Endothelial cell of umbilical vein (primary cell): ENCODE measurements around the gene B3GAT1. TPM values are rescaled to one million over a fixed set of nuclear protein-coding genes. Genes with fewer than 3 reads are reported as not detected.

Experiments
- BruUV-seq: library from RNA; stranded (reverse); fragments of 400-500 nt; replicated peaks from 2 replicates; lab custom pipeline; 2021; lab: Mats Ljungman, UMichigan
- CTCF ChIA-PET: fragments of 300-600, 350-600 bp; sonication (Branson Sonifier 250); formaldehyde crosslinking; loops from one replicate; lab custom pipeline; 2021; ENCODE audit warnings: antibody characterized with exemption, inconsistent platforms; lab: Charles Lee
- POLR2A ChIA-PET: fragments of 300-600, 350-600 bp; sonication (Branson Sonifier 250); formaldehyde crosslinking; loops from one replicate; lab custom pipeline; 2021; ENCODE audit warnings: antibody characterized with exemption, inconsistent platforms; lab: Charles Lee
- DNase-seq: peaks from one replicate; pipeline ENCODE4 v3.0.0-alpha.2; 2011; ENCODE audit warnings: low read depth, low spot score
- FAIRE-seq: peaks from 2 replicates; lab custom pipeline; 2011; peaks lifted over from hg19 to GRCh38; lab: Jason Lieb, UNC
- H2AFZ ChIP-seq: 2 replicates; pipeline ENCODE4 v1.6.0; 2012; ENCODE audit warnings: low read depth, low read length, control low read depth, inconsistent platforms
- H3K27ac ChIP-seq: 2 replicates; pipeline ENCODE4 v1.5.1; 2011; ENCODE audit warnings: low read depth, mild to moderate bottlenecking, control low read depth, low read length, moderate library complexity; ENCODE audit not compliant: insufficient read depth
- H3K27me3 ChIP-seq, 2 experiments: 2 replicates each; pipeline versions ENCODE4 v1.6.0 to v1.6.1; 2011; ENCODE audit warnings: low read length in 2 of 2, mixed read lengths in 1 of 2; ENCODE audit not compliant: control insufficient read depth in 2 of 2, insufficient read depth in 2 of 2
- H3K36me3 ChIP-seq, 2 experiments: 2 replicates in 1 of 2; 3 replicates in 1 of 2; pipeline ENCODE4 v1.5.1; 2011; ENCODE audit warnings: low read length in 2 of 2, mild to moderate bottlenecking in 1 of 2, moderate library complexity in 1 of 2; ENCODE audit not compliant: control insufficient read depth in 2 of 2, insufficient read depth in 2 of 2; ENCODE audit errors: extremely low read depth in 1 of 2
- H3K4me1 ChIP-seq: 3 replicates; pipeline ENCODE4 v1.5.1; 2011; ENCODE audit warnings: mild to moderate bottlenecking, low read length; ENCODE audit not compliant: control insufficient read depth, insufficient read depth; ENCODE audit errors: extremely low read depth
- H3K4me2 ChIP-seq: 2 replicates; pipeline ENCODE4 v1.6.1; 2011; ENCODE audit warnings: low read length, control low read depth, mixed read lengths; ENCODE audit not compliant: insufficient read depth
- H3K4me3 ChIP-seq, 3 experiments: fragments of 200-600 bp in 1 of 3; sonication (generic), shearing (Covaris generic) in 1 of 3; replicated peaks in 1 of 3; 2 replicates each; pipeline ENCODE4 v1.5.1; 2011 to 2016; ENCODE audit warnings: control low read depth in 3 of 3, low read length in 3 of 3, mild to moderate bottlenecking in 2 of 3, inconsistent platforms in 1 of 3, low read depth in 1 of 3, moderate library complexity in 1 of 3; ENCODE audit not compliant: insufficient read depth in 1 of 3
- H3K79me2 ChIP-seq: 2 replicates; pipeline ENCODE4 v1.6.0; 2012; ENCODE audit warnings: low read length, inconsistent platforms; ENCODE audit not compliant: control insufficient read depth, insufficient read depth
- H3K9ac ChIP-seq: replicated peaks from 2 replicates; pipeline ENCODE3; 2011; ENCODE audit warnings: low read length, control low read depth; ENCODE audit not compliant: insufficient read depth; ENCODE audit errors: extremely low read depth
- H3K9me1 ChIP-seq: replicated peaks from 3 replicates; pipeline ENCODE4 v1.6.0; 2011; ENCODE audit warnings: mild to moderate bottlenecking, low read length; ENCODE audit not compliant: control insufficient read depth, insufficient read depth; ENCODE audit errors: extremely low read depth
- H3K9me3 ChIP-seq: replicated peaks from 2 replicates; pipeline ENCODE4 v1.5.1; 2012; ENCODE audit warnings: low read length, inconsistent platforms; ENCODE audit not compliant: control insufficient read depth, insufficient read depth
- H4K20me1 ChIP-seq: replicated peaks from 2 replicates; pipeline ENCODE3; 2011; ENCODE audit warnings: mild to moderate bottlenecking, low read length; ENCODE audit not compliant: control insufficient read depth, insufficient read depth; ENCODE audit errors: extremely low read depth
- EZH2 ChIP-seq: IDR thresholded peaks from 2 replicates; pipeline ENCODE4 v1.6.1; 2012; ENCODE audit warnings: borderline replicate concordance, low read depth, mild to moderate bottlenecking, moderate library complexity, low read length, inconsistent platforms; ENCODE audit not compliant: severe bottlenecking
- FOS ChIP-seq: IDR thresholded peaks from 2 replicates; pipeline ENCODE4 v1.6.1; 2011; ENCODE audit warnings: mild to moderate bottlenecking, low read length, moderate library complexity, borderline replicate concordance; ENCODE audit not compliant: insufficient read depth
- GATA2 ChIP-seq: IDR thresholded peaks from 2 replicates; pipeline ENCODE4 v1.7.0; 2011; ENCODE audit warnings: low read depth, mild to moderate bottlenecking, moderate library complexity, mixed read lengths, low read length; ENCODE audit not compliant: insufficient read length, insufficient read depth
- JUN ChIP-seq: IDR thresholded peaks from 2 replicates; pipeline ENCODE4 v1.6.1; 2011; ENCODE audit warnings: borderline replicate concordance, low read depth; ENCODE audit not compliant: insufficient read length, insufficient read depth
- MYC ChIP-seq: IDR thresholded peaks from one replicate; pipeline ENCODE4 v1.6.1; 2011; ENCODE audit warnings: mild to moderate bottlenecking, low read depth, low read length
- POLR2A ChIP-seq: IDR thresholded peaks from 2 replicates; pipeline ENCODE4 v1.6.1; 2012; ENCODE audit warnings: low read depth, mild to moderate bottlenecking, control low read depth, low read length
- POLR2AphosphoS5 ChIP-seq: IDR thresholded peaks from 2 replicates; pipeline ENCODE4 v1.6.1; 2012; ENCODE audit warnings: low read depth, mild to moderate bottlenecking, control low read depth, low read length, moderate library complexity; ENCODE audit not compliant: insufficient read depth
- dilution Hi-C: fragments of 300-500 bp; cut with MboI; formaldehyde crosslinking; loops from one replicate; pipeline ENCODE4 v1.15.0; 2019; ENCODE audit warnings: low sequenced_read_pairs; ENCODE audit not compliant: extremely low pct_ligation_motif_present
- intact Hi-C: fragments of 100-400 bp; cut with micrococcal nuclease; formaldehyde crosslinking; loops from one replicate; pipeline ENCODE4 v1.10.0; 2022
- polyA plus RNA-seq, 4 experiments: library from polyadenylated mRNA; depleted of rRNA in 3 of 4; stranded (reverse) in 3 of 4; unstranded in 1 of 4; fragments of >200 nt; gene quantifications; 2 replicates each; pipeline versions ENCODE4 v1.2.1 to v1.2.3, GENCODE V29; 2011 to 2012; ENCODE audit warnings: missing spikeins in 1 of 4
- total RNA-seq: library from RNA; stranded (reverse); gene quantifications from 2 replicates; pipeline ENCODE4 v1.2.3, GENCODE V29; 2021
- TF ChIP-seq, protein P1 (sequence below), 2 donors: IDR thresholded peaks; 1 replicate in 1 of 2; 2 replicates in 1 of 2; pipeline ENCODE4 v1.5.1; 2011; ENCODE audit warnings: low read length in 2 of 2, mild to moderate bottlenecking in 2 of 2, moderate library complexity in 2 of 2, control low read depth in 1 of 2, inconsistent platforms in 1 of 2, low read depth in 1 of 2; ENCODE audit not compliant: insufficient read depth in 1 of 2; ENCODE audit errors: extremely low read depth in 1 of 2
- TF ChIP-seq, protein P2 (sequence below): IDR thresholded peaks from 2 replicates; pipeline ENCODE4 v1.6.1; 2011; ENCODE audit not compliant: insufficient read depth, insufficient read length

B3GAT1 gene
- total and polyA plus RNA-seq, 2 donors (not counting 3 experiments of a cell fraction or from before 2014, with no cell fraction given): 0.01 TPM; not detected in 1

DNA sequence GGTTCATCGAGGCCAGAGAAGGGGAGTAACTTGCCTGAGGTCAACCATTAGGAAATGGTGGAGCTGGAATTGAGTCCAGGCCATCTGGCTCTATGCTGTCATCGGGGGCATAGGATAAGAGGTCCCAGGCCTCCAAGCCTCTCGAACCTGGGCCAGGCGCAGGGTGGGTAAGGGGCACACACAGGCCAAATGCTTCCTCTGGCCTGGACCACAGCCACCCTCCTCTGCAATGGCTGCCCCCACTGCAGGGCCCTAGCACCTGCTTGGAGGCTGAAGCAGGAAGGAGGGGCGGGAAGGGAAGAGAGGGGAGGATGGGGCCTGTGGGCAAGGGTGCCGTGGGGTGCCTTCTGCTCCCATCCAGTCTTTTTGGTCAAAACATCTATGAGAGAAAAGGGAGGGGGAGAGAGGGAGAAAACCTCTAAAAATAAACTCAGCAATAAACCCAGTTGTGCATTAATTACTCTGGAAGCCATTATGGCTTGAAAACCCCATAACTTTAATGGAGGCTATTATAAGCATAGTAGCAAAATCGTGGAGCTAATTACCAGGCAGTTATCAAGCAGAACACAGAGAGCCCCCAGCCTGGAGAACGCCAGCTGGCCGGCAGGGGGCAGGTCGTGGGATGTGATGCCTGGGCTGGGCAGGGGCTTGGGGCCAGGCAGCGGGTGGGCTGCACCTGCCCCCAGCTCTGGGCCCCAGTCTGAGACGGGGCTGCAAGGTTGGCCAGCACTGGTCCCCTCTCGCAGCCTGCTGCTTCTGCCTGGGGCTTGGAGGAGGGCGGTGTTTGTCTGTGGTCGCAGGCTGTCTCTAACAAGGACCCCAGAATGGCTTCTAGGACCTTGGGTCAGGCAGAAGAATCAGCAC lies 21.1 kb downstream of the B3GAT1 start:
- no peaks in the 10 kb centered on the region for H3K9me3 ChIP-seq
- H3K27me3 ChIP-seq: no peaks in the 10 kb centered on the region
- dilution Hi-C loops (no loop called here), intact Hi-C loops (no loop called here)
- no peaks in the 10 kb centered on the region for H3K4me1 ChIP-seq
- BruUV-seq: no TSS peak
- ChIA-PET CTCF (no interaction called here), POLR2A (no interaction called here)
- no peak overlapping the region for H3K4me3 ChIP-seq
- no peak overlapping the region for H3K4me2 ChIP-seq
- H3K79me2 ChIP-seq: no peaks in the 10 kb centered on the region
- H2AFZ ChIP-seq: no peak overlapping the region
- FAIRE-seq: no peak
- no peak overlapping the region for H3K27ac ChIP-seq
- no peak for TF ChIP-seq POLR2A
- no peak overlapping the region for H3K9ac ChIP-seq
- no peak for DNase-seq
- H4K20me1 ChIP-seq: no peaks in the 10 kb centered on the region
- no peaks in the 10 kb centered on the region for H3K36me3 ChIP-seq
- no peaks in the 10 kb centered on the region for H3K9me1 ChIP-seq

DNA sequence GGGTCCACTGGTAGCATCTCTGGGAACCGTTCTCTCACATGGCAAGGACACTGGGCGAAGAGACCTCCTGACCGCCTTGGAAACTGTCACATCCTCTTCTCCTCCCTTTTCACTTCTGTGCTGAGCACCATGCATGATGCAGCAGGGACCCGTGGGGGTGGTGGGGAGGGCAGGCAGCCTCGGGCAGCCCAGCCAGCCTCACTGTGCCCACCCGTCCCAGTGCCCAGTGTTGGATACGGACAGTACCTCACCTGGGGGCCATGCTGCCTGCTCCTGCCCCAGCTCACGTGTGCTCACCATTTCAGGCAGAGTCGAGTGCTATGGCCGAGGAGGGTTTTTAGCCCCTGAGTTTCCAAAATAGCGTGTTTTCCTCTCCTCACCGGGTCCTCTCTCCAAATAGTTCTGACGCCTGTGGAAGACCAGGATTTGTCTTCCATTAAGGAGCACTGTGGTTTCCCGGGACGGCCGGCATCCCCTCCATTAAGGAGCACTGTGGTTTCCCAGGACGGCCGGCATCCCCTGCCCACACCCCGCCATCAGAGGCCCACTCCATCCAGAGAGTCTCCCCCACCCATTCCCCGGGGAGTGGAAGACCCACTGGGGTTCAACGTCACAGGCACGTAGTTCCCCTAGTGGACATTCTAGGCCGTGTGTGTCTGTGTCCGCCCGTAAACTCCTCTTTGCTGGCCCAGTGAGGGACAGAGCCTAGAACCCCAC lies 22.4 kb downstream of the B3GAT1 start:
- DNase-seq (no peak), FAIRE-seq (no peak)
- BruUV-seq: no TSS peak
- Histone ChIP-seq H2AFZ (no peak overlapping the region), H3K9me1 (no peaks in the 10 kb centered on the region), H3K27ac (no peak overlapping the region), H3K9ac (no peak overlapping the region), H3K79me2 (no peaks in the 10 kb centered on the region), H3K9me3 (no peaks in the 10 kb centered on the region), H3K4me3 (no peak overlapping the region), H4K20me1 (no peaks in the 10 kb centered on the region), H3K4me1 (no peaks in the 10 kb centered on the region), H3K4me2 (no peak overlapping the region), H3K36me3 (no peaks in the 10 kb centered on the region), H3K27me3 (no peaks in the 10 kb centered on the region)
- dilution Hi-C loops (no loop called here), intact Hi-C loops (no loop called here)
- POLR2A ChIA-PET: no interaction called here
- TF ChIP-seq GATA2 (no peak), POLR2A (no peak), POLR2AphosphoS5 (no peak), EZH2 (no peak), MYC (no peak), FOS (no peak), JUN (no peak)
- TF ChIP-seq, protein P1, sequence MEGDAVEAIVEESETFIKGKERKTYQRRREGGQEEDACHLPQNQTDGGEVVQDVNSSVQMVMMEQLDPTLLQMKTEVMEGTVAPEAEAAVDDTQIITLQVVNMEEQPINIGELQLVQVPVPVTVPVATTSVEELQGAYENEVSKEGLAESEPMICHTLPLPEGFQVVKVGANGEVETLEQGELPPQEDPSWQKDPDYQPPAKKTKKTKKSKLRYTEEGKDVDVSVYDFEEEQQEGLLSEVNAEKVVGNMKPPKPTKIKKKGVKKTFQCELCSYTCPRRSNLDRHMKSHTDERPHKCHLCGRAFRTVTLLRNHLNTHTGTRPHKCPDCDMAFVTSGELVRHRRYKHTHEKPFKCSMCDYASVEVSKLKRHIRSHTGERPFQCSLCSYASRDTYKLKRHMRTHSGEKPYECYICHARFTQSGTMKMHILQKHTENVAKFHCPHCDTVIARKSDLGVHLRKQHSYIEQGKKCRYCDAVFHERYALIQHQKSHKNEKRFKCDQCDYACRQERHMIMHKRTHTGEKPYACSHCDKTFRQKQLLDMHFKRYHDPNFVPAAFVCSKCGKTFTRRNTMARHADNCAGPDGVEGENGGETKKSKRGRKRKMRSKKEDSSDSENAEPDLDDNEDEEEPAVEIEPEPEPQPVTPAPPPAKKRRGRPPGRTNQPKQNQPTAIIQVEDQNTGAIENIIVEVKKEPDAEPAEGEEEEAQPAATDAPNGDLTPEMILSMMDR (IDR thresholded peaks at IDR 0.05; ENCODE audit: extremely low read depth in 1 of 2, insufficient read depth in 1 of 2, low read depth in 1 of 2, low read length in 2 of 2): no peak
- TF ChIP-seq, protein P2, sequence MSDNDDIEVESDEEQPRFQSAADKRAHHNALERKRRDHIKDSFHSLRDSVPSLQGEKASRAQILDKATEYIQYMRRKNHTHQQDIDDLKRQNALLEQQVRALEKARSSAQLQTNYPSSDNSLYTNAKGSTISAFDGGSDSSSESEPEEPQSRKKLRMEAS: no peak
- CTCF ChIA-PET: no interaction called here
